Right cardiac atrium (tissue), 5 donors: ENCODE results near the gene ABCA3. TPM values are rescaled to one million over a fixed set of nuclear protein-coding genes. Genes with fewer than 3 reads are reported as not detected.
A peak's percentile ranks its signal among the peaks of the same experiment; 100 is the strongest.
"Not testable (repeated sequence)": the region's sequence is repeated elsewhere in the genome, so short reads cannot be mapped to it uniquely, and the experiment has no call there.

ENCODE experiments used
- ATAC-seq, 2 donors: fragments of 200-7000 bp; cut with Tn5 transposase; one replicate each; pipeline versions ENCODE4 v1.8.0 to v1.9.1; 2020; ENCODE audit warnings: moderate library complexity in 2 of 2, mild to moderate bottlenecking in 1 of 2
- DNase-seq, 3 donors: peaks; one replicate each; pipeline ENCODE4 v3.0.0-alpha.2; 2020
- H3K27ac ChIP-seq: one replicate; pipeline ENCODE4 v1.5.1; 2013; ENCODE audit warnings: mild to moderate bottlenecking, low read length, control low read depth, moderate library complexity
- H3K27me3 ChIP-seq: one replicate; pipeline ENCODE4 v1.6.1; 2013; ENCODE audit not compliant: control insufficient read depth, insufficient read depth
- H3K4me1 ChIP-seq: one replicate; pipeline ENCODE4 v1.6.1; 2013; ENCODE audit warnings: low read length; ENCODE audit not compliant: control insufficient read depth, insufficient read depth
- H3K4me3 ChIP-seq: one replicate; pipeline ENCODE4 v1.5.1; 2013; ENCODE audit warnings: low read length, control low read depth
- H3K9me3 ChIP-seq: one replicate; pipeline ENCODE4 v1.6.1; 2013; ENCODE audit warnings: low read length; ENCODE audit not compliant: control insufficient read depth
- WGBS: extraction: QIAGEN DNeasy Blood & Tissue Kit; methylation state at CpG from one replicate; pipeline ENCODE4 v1.1.7; 2013; 5-methylcytosine and 5-hydroxymethylcytosine counted together
- intact Hi-C, 4 donors: fragments of 100-400 bp; cut with DNase I; formaldehyde crosslinking; loops; one replicate each; pipeline versions ENCODE4 v1.11.0 to v1.14.0; 2022 to 2023
- polyA plus RNA-seq: library from polyadenylated mRNA; stranded (reverse); fragments of 200-250 nt; gene quantifications from one replicate; pipeline ENCODE4 v1.2.3, GENCODE V29; 2013
- total RNA-seq, 4 donors: library from RNA; stranded (reverse); fragmentation: NEBNext Ultra II Directional; extraction: Animal tissue kit (Norgen Biotek cat#: 25700); gene quantifications; one replicate each; pipeline ENCODE4 v1.2.1, GENCODE V29; 2021
- donor health status: healthy with polysubstance abuse.
- donor health status: DM: no; HTN: yes; CAD: no.
- donor health status: DM: no; HTN: no; CAD: no.
- donor health status: DM: no; HTN: yes; CAD: no; lungs with severe emphysema.
- donor health status: DM: yes; HTN: yes; CAD: no.

The ABCA3 gene
- total and polyA plus RNA-seq, 5 donors: 6.9 to 11.3 (median 8.1) TPM

- Histone ChIP-seq H3K9me3 (no peaks in the 10 kb centered on the region), H3K4me1 (peaks cover 6% of the 10 kb centered on the region), H3K4me3 (no peak overlapping the region), H3K27me3 (no peaks in the 10 kb centered on the region), H3K27ac (no peak overlapping the region)
- DNase-seq (peak in 2 of 3 donors; percentile 23 to 45), ATAC-seq (no peak)
- intact Hi-C loops: no loop called here
- WGBS: 88% methylated on average over 9 of the region's 9 CpGs
These were observed 70.5 kb downstream of the ABCA3 start for GRCh38 chr16:2270070-2270462.

- Histone ChIP-seq H3K4me3 (peak within 1 kb of the TSS; percentile 76), H3K9me3 (no peaks in the 10 kb centered on the region), H3K27ac (peak within 1 kb of the TSS; percentile 98), H3K4me1 (peaks cover 6% of the 10 kb centered on the region), H3K27me3 (no peaks in the 10 kb centered on the region)
- ATAC-seq: peak; percentile 98
- intact Hi-C loops: no loop called here
- WGBS: under 1% methylated on average over 88 of the region's 88 CpGs
- DNase-seq: peak; percentile 97 to 99 (median 99)
These were observed 72.4 kb downstream of the ABCA3 start, which contains the start of gene RNPS1 for GRCh38 chr16:2267913-2268666. Gene RNPS1 (minus strand): TSS chr16:2268126. CDS start chr16:2264643, 3,483 bp downstream.

- DNase-seq, intact Hi-C loops, H3K9me3 ChIP-seq, H3K4me1 ChIP-seq, H3K27me3 ChIP-seq: not testable (repeated sequence)
- Histone ChIP-seq H3K27ac (peak overlapping the region; percentile 68), H3K4me3 (peak overlapping the region; percentile 76)
- WGBS: under 1% methylated on average over 53 of the region's 54 CpGs
- ATAC-seq: peak; percentile 90
These were observed 73.0 kb downstream of the ABCA3 start for GRCh38 chr16:2267505-2267912.

GRCh38 chr16:2266887-2267286 lies 73.6 kb downstream of the ABCA3 start:
- 4% methylated on average over 11 of the region's 12 CpGs for WGBS
- intact Hi-C loops, H3K4me1 ChIP-seq, ATAC-seq, H3K9me3 ChIP-seq, H3K27me3 ChIP-seq, H3K27ac ChIP-seq: not testable (repeated sequence)
- DNase-seq: peak in 2 of 3 donors; percentile 6 to 26
- H3K4me3 ChIP-seq: peak overlapping the region; percentile 76

GRCh38 chr16:2263026-2263425 lies 77.5 kb downstream of the ABCA3 start:
- intact Hi-C loops, H3K9me3 ChIP-seq, H3K27ac ChIP-seq, H3K27me3 ChIP-seq, ATAC-seq, H3K4me1 ChIP-seq, H3K4me3 ChIP-seq: not testable (repeated sequence)
- DNase-seq: peak in 2 of 3 donors; percentile 2 to 37
- WGBS: 84% methylated on average over 14 of the region's 14 CpGs

GRCh38 chr16:2260250-2260649 lies 80.3 kb downstream of the ABCA3 start:
- WGBS: 95% methylated on average over 8 of the region's 8 CpGs
- Histone ChIP-seq H3K27me3 (no peaks in the 10 kb centered on the region), H3K9me3 (no peaks in the 10 kb centered on the region), H3K4me1 (no peaks in the 10 kb centered on the region), H3K4me3 (no peak overlapping the region), H3K27ac (no peak overlapping the region)
- intact Hi-C loops: no loop called here
- DNase-seq (peak in 1 of 3 donors; percentile 5), ATAC-seq (no peak)

GRCh38 chr16:2258530-2258929 lies 82.0 kb downstream of the ABCA3 start:
- H3K4me1 ChIP-seq, ATAC-seq, H3K27me3 ChIP-seq, H3K9me3 ChIP-seq, H3K4me3 ChIP-seq, intact Hi-C loops, H3K27ac ChIP-seq: not testable (repeated sequence)
- WGBS: 94% methylated on average over 7 of the region's 7 CpGs
- DNase-seq: peak; percentile 2 to 7 (median 3)

- Histone ChIP-seq H3K27me3 (no peaks in the 10 kb centered on the region), H3K9me3 (no peaks in the 10 kb centered on the region), H3K4me3 (no peak overlapping the region), H3K27ac (no peak overlapping the region), H3K4me1 (no peaks in the 10 kb centered on the region)
- intact Hi-C loops: no loop called here
- no peak for ATAC-seq
- peak in 1 of 3 donors; percentile 31 for DNase-seq
- WGBS: 88% methylated on average over 6 of the region's 6 CpGs
These were observed 82.8 kb downstream of the ABCA3 start for GRCh38 chr16:2257726-2258125.

- Histone ChIP-seq H3K9me3 (no peaks in the 10 kb centered on the region), H3K4me1 (no peaks in the 10 kb centered on the region), H3K27me3 (no peaks in the 10 kb centered on the region), H3K4me3 (no peak overlapping the region), H3K27ac (no peak overlapping the region)
- 86% methylated on average over 12 of the region's 12 CpGs for WGBS
- DNase-seq (peak in 1 of 3 donors; percentile 5), ATAC-seq (no peak)
- intact Hi-C loops: no loop called here
These were observed 83.9 kb downstream of the ABCA3 start for GRCh38 chr16:2256531-2257140.

- no peak overlapping the region for H3K27ac ChIP-seq
- ATAC-seq (no peak), DNase-seq (peak in 2 of 3 donors; percentile 35 to 43)
- WGBS: 86% methylated on average over 11 of the region's 11 CpGs
- H3K27me3 ChIP-seq: no peaks in the 10 kb centered on the region
- no peaks in the 10 kb centered on the region for H3K9me3 ChIP-seq
- peaks cover 3% of the 10 kb centered on the region for H3K4me1 ChIP-seq
- H3K4me3 ChIP-seq: no peak overlapping the region
- intact Hi-C loops: no loop called here
These were observed 87.2 kb downstream of the ABCA3 start for GRCh38 chr16:2253293-2253692.

GRCh38 chr16:2252806-2253148 lies 87.8 kb downstream of the ABCA3 start:
- Histone ChIP-seq H3K27ac (no peak overlapping the region), H3K9me3 (no peaks in the 10 kb centered on the region), H3K4me3 (no peak overlapping the region), H3K4me1 (peaks cover 3% of the 10 kb centered on the region), H3K27me3 (no peaks in the 10 kb centered on the region)
- 96% methylated on average over 7 of the region's 7 CpGs for WGBS
- ATAC-seq (no peak), DNase-seq (peak in 2 of 3 donors; percentile 0 to 5)
- intact Hi-C loops: no loop called here
